NB4 (cell line): ENCODE measurements around the gene MSX1.

ENCODE experiments used
- DNase-seq: peaks from one replicate; pipeline ENCODE4 v3.0.0; 2010; ENCODE audit warnings: low read depth
- H3K4me3 ChIP-seq: one replicate; pipeline ENCODE4 v1.5.1; 2011; ENCODE audit warnings: mild to moderate bottlenecking, low read depth, low read length, moderate library complexity
- MAX ChIP-seq: IDR thresholded peaks from 2 replicates; pipeline ENCODE4 v1.6.1; 2011; ENCODE audit warnings: low read depth, low read length
- MYC ChIP-seq: IDR thresholded peaks from 2 replicates; pipeline ENCODE4 v1.6.1; 2011; ENCODE audit warnings: low read depth, low read length
- POLR2A ChIP-seq: IDR thresholded peaks from 2 replicates; pipeline ENCODE4 v1.6.1; 2011; ENCODE audit warnings: mild to moderate bottlenecking; ENCODE audit not compliant: insufficient read length; ENCODE audit errors: extremely low read depth
- TF ChIP-seq, protein P1 (sequence below): IDR thresholded peaks from one replicate; pipeline ENCODE4 v1.5.1; 2012; ENCODE audit warnings: low read depth, low read length

Gene MSX1

DNA sequence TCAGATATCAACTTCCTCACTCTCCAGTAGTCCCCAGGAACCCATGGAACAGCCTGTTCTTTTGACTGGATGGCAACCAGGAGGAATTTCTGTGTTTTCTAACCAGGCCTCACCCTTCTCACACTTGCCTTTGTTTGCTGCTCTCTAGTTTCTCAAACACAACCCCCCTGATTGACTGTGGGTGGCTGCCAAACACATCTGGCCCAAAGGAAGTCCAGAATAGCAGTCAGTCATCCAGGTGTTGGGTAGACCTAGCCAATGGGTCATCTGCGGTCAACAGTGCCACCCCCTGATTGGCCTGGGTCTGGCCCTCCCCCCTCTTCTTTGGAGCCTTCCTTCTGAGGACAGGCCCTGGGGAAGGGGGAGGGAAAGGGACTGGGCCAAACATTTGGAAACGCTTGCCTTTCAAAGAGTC, 53.7 kb downstream of the MSX1 start:
- no peak for DNase-seq
- H3K4me3 ChIP-seq = no peak overlapping the region
- TF ChIP-seq MYC (no peak), MAX (no peak), POLR2A (no peak)
- TF ChIP-seq, protein P1, sequence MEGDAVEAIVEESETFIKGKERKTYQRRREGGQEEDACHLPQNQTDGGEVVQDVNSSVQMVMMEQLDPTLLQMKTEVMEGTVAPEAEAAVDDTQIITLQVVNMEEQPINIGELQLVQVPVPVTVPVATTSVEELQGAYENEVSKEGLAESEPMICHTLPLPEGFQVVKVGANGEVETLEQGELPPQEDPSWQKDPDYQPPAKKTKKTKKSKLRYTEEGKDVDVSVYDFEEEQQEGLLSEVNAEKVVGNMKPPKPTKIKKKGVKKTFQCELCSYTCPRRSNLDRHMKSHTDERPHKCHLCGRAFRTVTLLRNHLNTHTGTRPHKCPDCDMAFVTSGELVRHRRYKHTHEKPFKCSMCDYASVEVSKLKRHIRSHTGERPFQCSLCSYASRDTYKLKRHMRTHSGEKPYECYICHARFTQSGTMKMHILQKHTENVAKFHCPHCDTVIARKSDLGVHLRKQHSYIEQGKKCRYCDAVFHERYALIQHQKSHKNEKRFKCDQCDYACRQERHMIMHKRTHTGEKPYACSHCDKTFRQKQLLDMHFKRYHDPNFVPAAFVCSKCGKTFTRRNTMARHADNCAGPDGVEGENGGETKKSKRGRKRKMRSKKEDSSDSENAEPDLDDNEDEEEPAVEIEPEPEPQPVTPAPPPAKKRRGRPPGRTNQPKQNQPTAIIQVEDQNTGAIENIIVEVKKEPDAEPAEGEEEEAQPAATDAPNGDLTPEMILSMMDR = no peak
